HepG2 (cell line): ENCODE data around the gene RPL36AL. TPM values are rescaled to one million over a fixed set of nuclear protein-coding genes. Genes with fewer than 3 reads are reported as not detected.

Experiments
- DMAP1 ChIP-seq: IDR thresholded peaks from 2 replicates; pipeline ENCODE4 v1.6.1; 2016
- FIP1L1 ChIP-seq: fragments of 200-400 bp; formaldehyde crosslinking; IDR thresholded peaks from 2 replicates; pipeline ENCODE4 v1.6.1; 2018; ENCODE audit warnings: low read depth, mild to moderate bottlenecking, low read length, moderate library complexity, borderline replicate concordance; ENCODE audit not compliant: insufficient read depth
- FOXA3 ChIP-seq: IDR thresholded peaks from 2 replicates; pipeline ENCODE4 v1.6.1; 2016; ENCODE audit warnings: missing genetic modification reagents, missing compliant biosample characterization
- FOXP1 ChIP-seq, 2 experiments: fragments of 450-650 bp in 1 of 2; IDR thresholded peaks; 2 replicates each; pipeline ENCODE4 v1.6.1; 2017 to 2018; ENCODE audit warnings: antibody characterized with exemption in 1 of 2
- HDAC2 ChIP-seq: sonication (generic); formaldehyde crosslinking; IDR thresholded peaks from 2 replicates; pipeline ENCODE4 v1.4.0; 2020; ENCODE audit warnings: missing genetic modification reagents
- HES4 ChIP-seq: sonication (generic); formaldehyde crosslinking; IDR thresholded peaks from 2 replicates; pipeline ENCODE4 v1.9.0; 2021; ENCODE audit warnings: mild to moderate bottlenecking, missing genetic modification reagents, borderline replicate concordance
- KDM5A ChIP-seq: fragments of 200-600 bp; sonication (generic); IDR thresholded peaks from 2 replicates; pipeline ENCODE4 v1.7.0; 2018; ENCODE audit warnings: antibody characterized with exemption, mild to moderate bottlenecking, low read length, borderline replicate concordance
- MBNL3 ChIP-seq: fragments of 250-450 bp; sonication (Bioruptor Pico); conservative IDR thresholded peaks from 2 replicates; pipeline ENCODE4 v1.8.0; 2022; ENCODE audit warnings: mild to moderate bottlenecking, inconsistent platforms
- MXI1 ChIP-seq: IDR thresholded peaks from 3 replicates; pipeline ENCODE4 v1.6.1; 2012; ENCODE audit warnings: low read depth, low read length, inconsistent platforms, borderline replicate concordance
- SAP130 ChIP-seq: IDR thresholded peaks from 2 replicates; pipeline ENCODE4 v1.6.1; 2016; ENCODE audit warnings: low read depth
- SETDB1 ChIP-seq: sonication (generic); formaldehyde crosslinking; IDR thresholded peaks from 2 replicates; pipeline ENCODE4 v1.5.1; 2020; ENCODE audit warnings: missing genetic modification reagents, mild to moderate bottlenecking, borderline replicate concordance
- SNAI1 ChIP-seq: sonication (generic); formaldehyde crosslinking; IDR thresholded peaks from 2 replicates; pipeline ENCODE4 v1.5.0; 2020; ENCODE audit warnings: mild to moderate bottlenecking, missing genetic modification reagents, borderline replicate concordance
- ZC3H13 ChIP-seq: sonication (generic); formaldehyde crosslinking; IDR thresholded peaks from 2 replicates; pipeline ENCODE4 v1.8.1; 2023; ENCODE audit warnings: mild to moderate bottlenecking, missing genetic modification reagents, moderate library complexity
- ZNF333 ChIP-seq: sonication (generic); formaldehyde crosslinking; IDR thresholded peaks from 2 replicates; pipeline ENCODE4 v1.4.0; 2020; ENCODE audit warnings: mild to moderate bottlenecking, missing genetic modification reagents, borderline replicate concordance
- ZNF446 ChIP-seq: sonication (generic); formaldehyde crosslinking; IDR thresholded peaks from 2 replicates; pipeline ENCODE4 v1.5.0; 2020; ENCODE audit warnings: mild to moderate bottlenecking, missing genetic modification reagents
- ZNF616 ChIP-seq: sonication (generic); formaldehyde crosslinking; IDR thresholded peaks from 2 replicates; pipeline ENCODE4 v1.5.0; 2020; ENCODE audit warnings: low read depth, mild to moderate bottlenecking, missing genetic modification reagents
- ZNF7 ChIP-seq: IDR thresholded peaks from 2 replicates; pipeline ENCODE4 v1.6.1; 2016; ENCODE audit warnings: missing biosample characterization, missing genetic modification reagents
- polyA plus RNA-seq, 8 experiments: library from polyadenylated mRNA; depleted of rRNA in 3 of 8; stranded (reverse) in 7 of 8; unstranded in 1 of 8; fragments of >200 nt; fragmentation: Illumina TruSeq in 4 of 8; extraction: Trizol in 4 of 8; gene quantifications; 2 replicates each; pipeline versions ENCODE4 v1.2.1 to v1.2.3, GENCODE V29; 2011 to 2016; ENCODE audit warnings: low read depth in 4 of 8, missing spikeins in 1 of 8, mixed read lengths in 1 of 8; ENCODE audit not compliant: insufficient read depth in 1 of 8
- total RNA-seq, 5 experiments: library from RNA; depleted of rRNA; stranded (reverse); fragments of >200 nt; fragmentation: Illumina TruSeq; extraction: Trizol; gene quantifications; 2 replicates each; pipeline ENCODE4 v1.2.3, GENCODE V29; 2016; ENCODE audit warnings: low read depth in 1 of 5
- TF ChIP-seq, protein P1 (sequence below): IDR thresholded peaks from 2 replicates; pipeline ENCODE4 v1.6.1; 2016; ENCODE audit warnings: mild to moderate bottlenecking, missing biosample characterization, missing genetic modification reagents
- TF ChIP-seq, protein P2 (sequence below): IDR thresholded peaks from 2 replicates; pipeline ENCODE4 v1.6.1; 2018; ENCODE audit warnings: missing genetic modification reagents
- TF ChIP-seq, protein P3 (sequence below): sonication (generic); formaldehyde crosslinking; IDR thresholded peaks from 2 replicates; pipeline ENCODE4 v1.4.0; 2020; ENCODE audit warnings: mild to moderate bottlenecking, missing genetic modification reagents
- TF ChIP-seq, protein P4 (sequence below): sonication (generic); formaldehyde crosslinking; conservative IDR thresholded peaks from 2 replicates; pipeline ENCODE4 v1.8.0; 2022; ENCODE audit warnings: mild to moderate bottlenecking, moderate library complexity, missing genetic modification reagents
- TF ChIP-seq, protein P5 (sequence below): IDR thresholded peaks from 2 replicates; pipeline ENCODE4 v1.6.1; 2016; ENCODE audit warnings: missing compliant biosample characterization, missing genetic modification reagents, borderline replicate concordance
- TF ChIP-seq, protein P6 (sequence below): sonication (generic); formaldehyde crosslinking; conservative IDR thresholded peaks from 2 replicates; pipeline ENCODE4 v1.4.0; 2020; ENCODE audit warnings: missing genetic modification reagents

RPL36AL gene
- total and polyA plus RNA-seq, 2 of the 13 experiments (the other 11 are each of a cell fraction or from before 2014, with no cell fraction given) = 90.0 to 294 TPM

DNA sequence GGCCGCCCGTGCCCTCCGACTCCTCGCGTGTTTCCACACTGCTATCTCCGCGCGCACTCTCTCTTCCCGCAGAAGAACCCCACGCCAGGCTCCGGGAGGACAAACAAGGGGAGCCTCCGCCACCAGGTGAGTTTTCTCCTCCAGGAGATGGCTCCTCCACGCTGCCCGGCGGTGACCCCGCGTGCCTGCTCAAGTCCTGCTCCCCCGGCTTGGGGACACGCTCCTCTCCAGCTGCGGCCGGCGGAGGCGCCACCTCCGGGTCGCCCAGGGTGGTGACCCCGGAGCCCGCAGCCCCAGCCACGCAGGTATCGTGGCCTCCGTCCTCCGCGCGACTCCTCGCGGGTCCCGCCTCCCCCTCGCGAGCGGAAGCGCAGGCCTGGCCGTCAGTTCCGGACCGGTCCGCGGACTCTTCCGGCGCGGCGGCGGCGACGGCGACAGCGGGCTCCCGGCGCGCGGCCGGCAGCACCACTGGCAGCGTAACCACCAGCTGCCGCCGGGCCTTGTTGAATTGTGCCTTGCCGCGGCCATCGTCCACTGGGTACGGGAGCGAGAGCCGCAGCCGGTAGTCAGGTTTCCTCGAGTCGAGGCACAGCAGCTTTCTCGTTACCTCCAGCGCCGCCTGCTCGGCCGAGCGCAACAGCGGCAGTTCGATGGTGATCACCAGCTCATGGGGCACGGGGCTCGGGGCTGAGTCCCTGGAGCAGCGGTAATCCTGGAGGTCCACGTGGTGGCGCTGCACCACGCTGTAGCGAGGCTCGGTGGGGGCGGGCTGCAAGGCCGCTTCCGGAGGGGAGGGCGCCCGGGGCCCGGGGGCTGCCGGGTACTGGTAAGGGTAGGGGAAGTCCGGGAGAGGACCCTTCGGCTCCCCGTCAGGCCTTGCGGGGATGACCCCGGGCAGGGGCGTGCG lies 13.5 kb upstream of the RPL36AL start (continued):
- no peak for TF ChIP-seq FIP1L1
- peak; percentile 54; the same call in 1 of the 2 replicates for TF ChIP-seq KDM5A
- TF ChIP-seq, protein P1, sequence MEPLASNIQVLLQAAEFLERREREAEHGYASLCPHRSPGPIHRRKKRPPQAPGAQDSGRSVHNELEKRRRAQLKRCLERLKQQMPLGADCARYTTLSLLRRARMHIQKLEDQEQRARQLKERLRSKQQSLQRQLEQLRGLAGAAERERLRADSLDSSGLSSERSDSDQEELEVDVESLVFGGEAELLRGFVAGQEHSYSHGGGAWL (CRISPR knock-in tag) = peak; percentile 86
- TF ChIP-seq FOXA3 (CRISPR knock-in tag) = peak; percentile 31
- TF ChIP-seq, protein P2, sequence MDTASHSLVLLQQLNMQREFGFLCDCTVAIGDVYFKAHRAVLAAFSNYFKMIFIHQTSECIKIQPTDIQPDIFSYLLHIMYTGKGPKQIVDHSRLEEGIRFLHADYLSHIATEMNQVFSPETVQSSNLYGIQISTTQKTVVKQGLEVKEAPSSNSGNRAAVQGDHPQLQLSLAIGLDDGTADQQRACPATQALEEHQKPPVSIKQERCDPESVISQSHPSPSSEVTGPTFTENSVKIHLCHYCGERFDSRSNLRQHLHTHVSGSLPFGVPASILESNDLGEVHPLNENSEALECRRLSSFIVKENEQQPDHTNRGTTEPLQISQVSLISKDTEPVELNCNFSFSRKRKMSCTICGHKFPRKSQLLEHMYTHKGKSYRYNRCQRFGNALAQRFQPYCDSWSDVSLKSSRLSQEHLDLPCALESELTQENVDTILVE (CRISPR knock-in tag) = peak; percentile 78; the same call in 1 of the 2 replicates
- 0 out of 2 replicates have a peak, but pooled peaks have one; percentile 69 for TF ChIP-seq ZNF616 (CRISPR knock-in tag)
- TF ChIP-seq DMAP1 (CRISPR knock-in tag) = peak; percentile 89
- TF ChIP-seq ZC3H13 (CRISPR knock-in tag) = peak; percentile 91
- peak; percentile 48; the same call in 1 of the 2 replicates for TF ChIP-seq HDAC2 (CRISPR knock-in tag)
- TF ChIP-seq, protein P3, sequence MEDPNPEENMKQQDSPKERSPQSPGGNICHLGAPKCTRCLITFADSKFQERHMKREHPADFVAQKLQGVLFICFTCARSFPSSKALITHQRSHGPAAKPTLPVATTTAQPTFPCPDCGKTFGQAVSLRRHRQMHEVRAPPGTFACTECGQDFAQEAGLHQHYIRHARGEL (CRISPR knock-in tag) = no peak
- TF ChIP-seq FOXP1 (IDR thresholded peaks at IDR 0.05) = no peak
- peak; percentile 17; the same call in 1 of the 2 replicates for TF ChIP-seq FOXP1 (CRISPR knock-in tag; IDR thresholded peaks at IDR 0.05)
- TF ChIP-seq, protein P4, sequence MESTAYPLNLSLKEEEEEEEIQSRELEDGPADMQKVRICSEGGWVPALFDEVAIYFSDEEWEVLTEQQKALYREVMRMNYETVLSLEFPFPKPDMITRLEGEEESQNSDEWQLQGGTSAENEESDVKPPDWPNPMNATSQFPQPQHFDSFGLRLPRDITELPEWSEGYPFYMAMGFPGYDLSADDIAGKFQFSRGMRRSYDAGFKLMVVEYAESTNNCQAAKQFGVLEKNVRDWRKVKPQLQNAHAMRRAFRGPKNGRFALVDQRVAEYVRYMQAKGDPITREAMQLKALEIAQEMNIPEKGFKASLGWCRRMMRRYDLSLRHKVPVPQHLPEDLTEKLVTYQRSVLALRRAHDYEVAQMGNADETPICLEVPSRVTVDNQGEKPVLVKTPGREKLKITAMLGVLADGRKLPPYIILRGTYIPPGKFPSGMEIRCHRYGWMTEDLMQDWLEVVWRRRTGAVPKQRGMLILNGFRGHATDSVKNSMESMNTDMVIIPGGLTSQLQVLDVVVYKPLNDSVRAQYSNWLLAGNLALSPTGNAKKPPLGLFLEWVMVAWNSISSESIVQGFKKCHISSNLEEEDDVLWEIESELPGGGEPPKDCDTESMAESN = peak; percentile 93
- TF ChIP-seq, protein P5, sequence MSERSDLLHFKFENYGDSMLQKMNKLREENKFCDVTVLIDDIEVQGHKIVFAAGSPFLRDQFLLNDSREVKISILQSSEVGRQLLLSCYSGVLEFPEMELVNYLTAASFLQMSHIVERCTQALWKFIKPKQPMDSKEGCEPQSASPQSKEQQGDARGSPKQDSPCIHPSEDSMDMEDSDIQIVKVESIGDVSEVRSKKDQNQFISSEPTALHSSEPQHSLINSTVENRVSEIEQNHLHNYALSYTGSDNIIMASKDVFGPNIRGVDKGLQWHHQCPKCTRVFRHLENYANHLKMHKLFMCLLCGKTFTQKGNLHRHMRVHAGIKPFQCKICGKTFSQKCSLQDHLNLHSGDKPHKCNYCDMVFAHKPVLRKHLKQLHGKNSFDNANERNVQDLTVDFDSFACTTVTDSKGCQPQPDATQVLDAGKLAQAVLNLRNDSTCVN (CRISPR knock-in tag) = peak; percentile 70; the same call in 1 of the 2 replicates
- no peak for TF ChIP-seq SETDB1 (CRISPR knock-in tag)
- peak; percentile 94 for TF ChIP-seq HES4 (CRISPR knock-in tag)
- peak; percentile 79; the same call in 1 of the 2 replicates for TF ChIP-seq ZNF333 (CRISPR knock-in tag)
- TF ChIP-seq SNAI1 (CRISPR knock-in tag) = 0 out of 2 replicates have a peak, but pooled peaks have one; percentile 41
- TF ChIP-seq MBNL3 (CRISPR knock-in tag) = no peak
- TF ChIP-seq, protein P6, sequence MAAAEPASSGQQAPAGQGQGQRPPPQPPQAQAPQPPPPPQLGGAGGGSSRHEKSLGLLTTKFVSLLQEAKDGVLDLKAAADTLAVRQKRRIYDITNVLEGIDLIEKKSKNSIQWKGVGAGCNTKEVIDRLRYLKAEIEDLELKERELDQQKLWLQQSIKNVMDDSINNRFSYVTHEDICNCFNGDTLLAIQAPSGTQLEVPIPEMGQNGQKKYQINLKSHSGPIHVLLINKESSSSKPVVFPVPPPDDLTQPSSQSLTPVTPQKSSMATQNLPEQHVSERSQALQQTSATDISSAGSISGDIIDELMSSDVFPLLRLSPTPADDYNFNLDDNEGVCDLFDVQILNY (CRISPR knock-in tag) = peak; percentile 50; the same call in 1 of the 2 replicates
- peak; percentile 76; the same call in 2 of the 3 replicates for TF ChIP-seq MXI1
- TF ChIP-seq SAP130 (CRISPR knock-in tag) = peak; percentile 83
- no peak for TF ChIP-seq ZNF7 (CRISPR knock-in tag)
- TF ChIP-seq ZNF446 (CRISPR knock-in tag) = no peak
